Fibroblast of pulmonary artery (primary cell): ENCODE measurements around the gene HDAC5.
A peak's percentile ranks its signal among the peaks of the same experiment; 100 is the strongest.

Source experiments
- DNase-seq: peaks from one replicate; pipeline ENCODE4 v3.0.0-alpha.2; 2010; ENCODE audit warnings: low read depth
- H3K4me3 ChIP-seq: replicated peaks from 2 replicates; pipeline ENCODE4 v1.5.1; 2011; ENCODE audit warnings: low read depth, mild to moderate bottlenecking, control low read depth, low read length, moderate library complexity
- CTCF ChIP-seq: IDR thresholded peaks from 2 replicates; pipeline ENCODE4 v1.5.1; 2011; ENCODE audit warnings: mild to moderate bottlenecking, control low read depth, low read length, inconsistent platforms; ENCODE audit errors: missing control alignments

The HDAC5 gene

GRCh38 chr17:44088254-44088653, 35.2 kb downstream of the HDAC5 start:
- no peak for DNase-seq
- no peak for TF ChIP-seq CTCF
- H3K4me3 ChIP-seq = no peak overlapping the region

- no peak overlapping the region for H3K4me3 ChIP-seq
- TF ChIP-seq CTCF = no peak
Observed at GRCh38 chr17:44087319-44087718, 36.1 kb downstream of the HDAC5 start.

GRCh38 chr17:44086364-44087311, 36.8 kb downstream of the HDAC5 start:
- no peak for TF ChIP-seq CTCF
- no peak overlapping the region for H3K4me3 ChIP-seq
- peak; percentile 88 for DNase-seq

More at GRCh38 chr17:44087319-44087718, 36.1 kb downstream of the HDAC5 start:
- no peak for DNase-seq

GRCh38 chr17:44085908-44086307, 37.5 kb downstream of the HDAC5 start:
- no peak overlapping the region for H3K4me3 ChIP-seq
- TF ChIP-seq CTCF = no peak
- no peak for DNase-seq

GRCh38 chr17:44084921-44085320, 38.5 kb downstream of the HDAC5 start:
- TF ChIP-seq CTCF = no peak
- no peak for DNase-seq
- H3K4me3 ChIP-seq = no peak overlapping the region

- no peak overlapping the region for H3K4me3 ChIP-seq
- TF ChIP-seq CTCF = peak; percentile 26
- DNase-seq = no peak
Observed at GRCh38 chr17:44084131-44084538, 39.3 kb downstream of the HDAC5 start.

- TF ChIP-seq CTCF = peak; percentile 23
- H3K4me3 ChIP-seq = no peak overlapping the region
- DNase-seq = no peak
Observed at GRCh38 chr17:44083250-44083849, 40.1 kb downstream of the HDAC5 start.
